GM12864 (cell line): Measurements from ENCODE around the gene BET1.
"Not testable (repeated sequence)": the region's sequence is repeated elsewhere in the genome, so short reads cannot be mapped to it uniquely, and the experiment has no call there.

Experiments
- DNase-seq: peaks from one replicate; pipeline ENCODE4 v3.0.0-alpha.2; 2011; ENCODE audit warnings: low read depth
- H3K4me3 ChIP-seq: 2 replicates; pipeline ENCODE4 v1.5.1; 2011; ENCODE audit warnings: mild to moderate bottlenecking, low read depth, low read length, control low read depth
- CTCF ChIP-seq: IDR thresholded peaks from 2 replicates; pipeline ENCODE4 v1.5.1; 2011; ENCODE audit warnings: low read depth, mild to moderate bottlenecking, moderate library complexity, low read length, control low read depth, inconsistent platforms; ENCODE audit errors: missing control alignments

Gene BET1

GRCh38 chr7:94039368-94040035 is 35.3 kb upstream of the BET1 start:
- H3K4me3 ChIP-seq = no peak overlapping the region
- TF ChIP-seq CTCF = no peak
- no peak for DNase-seq

GRCh38 chr7:94031865-94032264 is 27.7 kb upstream of the BET1 start:
- H3K4me3 ChIP-seq = no peak overlapping the region
- no peak for DNase-seq
- no peak for TF ChIP-seq CTCF

GRCh38 chr7:94030634-94031033 is 26.5 kb upstream of the BET1 start:
- DNase-seq = no peak
- no peak overlapping the region for H3K4me3 ChIP-seq
- TF ChIP-seq CTCF = no peak

- H3K4me3 ChIP-seq = no peak overlapping the region
- TF ChIP-seq CTCF = no peak
- no peak for DNase-seq
Observed at GRCh38 chr7:94029976-94030375, 25.8 kb upstream of the BET1 start.

GRCh38 chr7:94028768-94029167 is 24.6 kb upstream of the BET1 start:
- TF ChIP-seq CTCF = no peak
- no peak for DNase-seq
- H3K4me3 ChIP-seq = no peak overlapping the region

- not testable (repeated sequence) for DNase-seq
Observed at GRCh38 chr7:94026619-94027018, 22.5 kb upstream of the BET1 start.

GRCh38 chr7:94022550-94022949 is 18.4 kb upstream of the BET1 start:
- DNase-seq = no peak
- TF ChIP-seq CTCF = no peak
- no peak overlapping the region for H3K4me3 ChIP-seq

More at GRCh38 chr7:94026619-94027018, 22.5 kb upstream of the BET1 start:
- H3K4me3 ChIP-seq = not testable (repeated sequence)
